Astrocyte (in vitro differentiated cells and primary cell): Measurements from ENCODE around the gene ACACB. TPM values are rescaled to one million over a fixed set of nuclear protein-coding genes. Genes with fewer than 3 reads are reported as not detected.

Experiments used
- DNase-seq: peaks from one replicate; pipeline ENCODE4 v3.0.0-alpha.2; 2010; ENCODE audit warnings: low read depth
- FAIRE-seq: peaks from 2 replicates; lab custom pipeline; 2011; peaks lifted over from hg19 to GRCh38; lab: Jason Lieb, UNC
- H2AFZ ChIP-seq: 2 replicates; pipeline ENCODE4 v1.6.0; 2012; ENCODE audit warnings: low read depth, low read length, inconsistent platforms
- H3K27ac ChIP-seq: 2 replicates; pipeline ENCODE4 v1.5.1; 2011; ENCODE audit warnings: low read depth, low read length, inconsistent platforms
- H3K27me3 ChIP-seq: 2 replicates; pipeline ENCODE4 v1.6.0; 2011; ENCODE audit warnings: low read length, inconsistent platforms; ENCODE audit not compliant: insufficient read depth
- H3K36me3 ChIP-seq: 2 replicates; pipeline ENCODE4 v1.5.1; 2011; ENCODE audit warnings: low read length, inconsistent platforms; ENCODE audit not compliant: insufficient read depth
- H3K4me1 ChIP-seq: 2 replicates; pipeline ENCODE4 v1.5.1; 2011; ENCODE audit warnings: low read length, inconsistent platforms; ENCODE audit not compliant: insufficient read depth
- H3K4me2 ChIP-seq: 2 replicates; pipeline ENCODE4 v1.6.0; 2012; ENCODE audit warnings: low read length, inconsistent platforms
- H3K4me3 ChIP-seq: 2 replicates; pipeline ENCODE4 v1.5.1; 2011; ENCODE audit warnings: low read depth, mild to moderate bottlenecking, low read length, inconsistent platforms; ENCODE audit not compliant: insufficient read depth
- H3K79me2 ChIP-seq: 2 replicates; pipeline ENCODE4 v1.6.0; 2012; ENCODE audit warnings: mild to moderate bottlenecking, low read length, inconsistent platforms; ENCODE audit not compliant: insufficient read depth
- H3K9ac ChIP-seq: 2 replicates; pipeline ENCODE4 v1.6.0; 2012; ENCODE audit warnings: mild to moderate bottlenecking, low read length, inconsistent platforms
- H3K9me3 ChIP-seq: 2 replicates; pipeline ENCODE4 v1.5.1; 2012; ENCODE audit warnings: low read depth, mild to moderate bottlenecking, low read length, inconsistent platforms; ENCODE audit not compliant: insufficient read depth
- H4K20me1 ChIP-seq: 2 replicates; pipeline ENCODE4 v1.6.0; 2012; ENCODE audit warnings: low read length, inconsistent platforms; ENCODE audit not compliant: insufficient read depth
- H3K27ac Mint-ChIP-seq: one replicate; pipeline ENCODE4 v1.8.0; 2021; ENCODE audit warnings: mild to moderate bottlenecking, mixed read lengths; ENCODE audit not compliant: unreplicated experiment
- H3K27me3 Mint-ChIP-seq: one replicate; pipeline ENCODE4 v1.8.0; 2021; ENCODE audit warnings: low read depth, mixed read lengths; ENCODE audit not compliant: unreplicated experiment
- H3K36me3 Mint-ChIP-seq: one replicate; pipeline ENCODE4 v1.8.0; 2021; ENCODE audit warnings: low read depth, mixed read lengths; ENCODE audit not compliant: unreplicated experiment
- H3K4me1 Mint-ChIP-seq: one replicate; pipeline ENCODE4 v1.8.0; 2021; ENCODE audit warnings: low read depth, mixed read lengths; ENCODE audit not compliant: unreplicated experiment
- H3K4me3 Mint-ChIP-seq: one replicate; pipeline ENCODE4 v1.8.0; 2021; ENCODE audit warnings: mild to moderate bottlenecking, moderate library complexity, mixed read lengths; ENCODE audit not compliant: unreplicated experiment
- H3K9me3 Mint-ChIP-seq: one replicate; pipeline ENCODE4 v1.8.0; 2021; ENCODE audit warnings: mild to moderate bottlenecking, mixed read lengths; ENCODE audit not compliant: unreplicated experiment
- CTCF ChIP-seq: IDR thresholded peaks from 2 replicates; pipeline ENCODE4 v1.5.1; 2011; ENCODE audit warnings: low read depth, mild to moderate bottlenecking, inconsistent platforms, low read length, moderate library complexity; ENCODE audit not compliant: insufficient read depth
- EZH2 ChIP-seq: IDR thresholded peaks from 2 replicates; pipeline ENCODE4 v1.6.1; 2012; ENCODE audit warnings: mild to moderate bottlenecking, low read length, inconsistent platforms; ENCODE audit not compliant: insufficient read depth
- total RNA-seq: library from RNA; stranded (reverse); gene quantifications from 2 replicates; pipeline ENCODE4 v1.2.1, GENCODE V29; 2021

Gene ACACB
- total RNA-seq, 1 donor from 2014 or later: 3.9 TPM

- no peak overlapping the region for H3K4me2 ChIP-seq
- no peak overlapping the region for H3K27ac ChIP-seq
- FAIRE-seq: no peak
- no peak overlapping the region for H3K4me3 ChIP-seq
- no peaks in the 10 kb centered on the region for H3K4me1 Mint-ChIP-seq
- H3K4me1 ChIP-seq: no peaks in the 10 kb centered on the region
- H3K9ac ChIP-seq: no peak overlapping the region
- peaks cover 33% of the 10 kb centered on the region for H3K27me3 Mint-ChIP-seq
- no peak overlapping the region for H3K27ac Mint-ChIP-seq
- no peaks in the 10 kb centered on the region for H3K36me3 ChIP-seq
- H3K27me3 ChIP-seq: no peaks in the 10 kb centered on the region
- H3K79me2 ChIP-seq: no peaks in the 10 kb centered on the region
- TF ChIP-seq EZH2: no peak
- no peak for TF ChIP-seq CTCF
- no peak overlapping the region for H3K4me3 Mint-ChIP-seq
- H2AFZ ChIP-seq: no peak overlapping the region
- peaks cover 6% of the 10 kb centered on the region for H3K9me3 Mint-ChIP-seq
- H4K20me1 ChIP-seq: no peaks in the 10 kb centered on the region
- H3K36me3 Mint-ChIP-seq: peaks cover 4% of the 10 kb centered on the region
- no peak for DNase-seq
- no peaks in the 10 kb centered on the region for H3K9me3 ChIP-seq
These were observed 152.5 kb downstream of the ACACB start for GRCh38 chr12:109268896-109269295.

- no peaks in the 10 kb centered on the region for H3K4me1 ChIP-seq
- FAIRE-seq (no peak), DNase-seq (no peak)
- no peaks in the 10 kb centered on the region for H4K20me1 ChIP-seq
- Mint-ChIP-seq H3K36me3 (peaks cover 4% of the 10 kb centered on the region), H3K4me1 (no peaks in the 10 kb centered on the region), H3K27ac (no peak overlapping the region), H3K27me3 (peaks cover 33% of the 10 kb centered on the region), H3K9me3 (peaks cover 6% of the 10 kb centered on the region), H3K4me3 (no peak overlapping the region)
- no peak overlapping the region for H3K9ac ChIP-seq
- no peak overlapping the region for H3K27ac ChIP-seq
- H3K27me3 ChIP-seq: no peaks in the 10 kb centered on the region
- no peaks in the 10 kb centered on the region for H3K9me3 ChIP-seq
- H3K4me2 ChIP-seq: no peak overlapping the region
- H3K79me2 ChIP-seq: no peaks in the 10 kb centered on the region
- H3K36me3 ChIP-seq: no peaks in the 10 kb centered on the region
- H3K4me3 ChIP-seq: no peak overlapping the region
- H2AFZ ChIP-seq: no peak overlapping the region
- TF ChIP-seq CTCF (no peak), EZH2 (no peak)
These were observed 153.0 kb downstream of the ACACB start for GRCh38 chr12:109269428-109269827.

- Mint-ChIP-seq H3K9me3 (peaks cover 6% of the 10 kb centered on the region), H3K4me1 (no peaks in the 10 kb centered on the region), H3K27me3 (peaks cover 39% of the 10 kb centered on the region), H3K36me3 (peaks cover 4% of the 10 kb centered on the region), H3K4me3 (no peak overlapping the region), H3K27ac (no peak overlapping the region)
- no peak overlapping the region for H3K4me2 ChIP-seq
- H3K36me3 ChIP-seq: no peaks in the 10 kb centered on the region
- H3K4me1 ChIP-seq: no peaks in the 10 kb centered on the region
- TF ChIP-seq CTCF: no peak
- no peak for TF ChIP-seq EZH2
- H3K4me3 ChIP-seq: no peak overlapping the region
- H3K27ac ChIP-seq: no peak overlapping the region
- H3K9ac ChIP-seq: no peak overlapping the region
- no peak overlapping the region for H2AFZ ChIP-seq
- no peak for DNase-seq
- H4K20me1 ChIP-seq: no peaks in the 10 kb centered on the region
- H3K27me3 ChIP-seq: no peaks in the 10 kb centered on the region
- H3K79me2 ChIP-seq: no peaks in the 10 kb centered on the region
- FAIRE-seq: no peak
- H3K9me3 ChIP-seq: no peaks in the 10 kb centered on the region
These were observed 154.1 kb downstream of the ACACB start for GRCh38 chr12:109270494-109270893.
